Central memory CD8-positive, alpha-beta T cell (primary cell): ENCODE results near the gene CIAO2A.
A peak's percentile ranks its signal among the peaks of the same experiment; 100 is the strongest.

ENCODE experiments used
- ATAC-seq: fragments of 150-1000 bp; cut with Tn5 transposase; replicated peaks from 2 replicates; pipeline ENCODE4 v1.10.0; 2022; ENCODE audit warnings: mild to moderate bottlenecking, moderate FRiP score, moderate number of reproducible peaks; ENCODE audit not compliant: poor library complexity, severe bottlenecking; ENCODE audit errors: extremely low read depth
- DNase-seq, 2 donors: peaks; one replicate each; pipeline ENCODE4 v3.0.0; 2021; ENCODE audit warnings: low spot score in 2 of 2
- H3K27ac Mint-ChIP-seq: one replicate; pipeline ENCODE4 v1.8.0; 2022; ENCODE audit warnings: low read depth, mild to moderate bottlenecking, moderate library complexity, mixed read lengths
- H3K27me3 Mint-ChIP-seq: one replicate; pipeline ENCODE4 v1.8.0; 2022; ENCODE audit warnings: mixed read lengths
- H3K36me3 Mint-ChIP-seq: one replicate; pipeline ENCODE4 v1.8.0; 2022; ENCODE audit warnings: mild to moderate bottlenecking, moderate library complexity, mixed read lengths; ENCODE audit not compliant: insufficient read depth
- H3K4me1 Mint-ChIP-seq: one replicate; pipeline ENCODE4 v1.8.0; 2022; ENCODE audit warnings: mixed read lengths
- H3K4me3 Mint-ChIP-seq: one replicate; pipeline ENCODE4 v1.8.0; 2022; ENCODE audit warnings: mild to moderate bottlenecking, moderate library complexity, mixed read lengths
- H3K9me3 Mint-ChIP-seq: one replicate; pipeline ENCODE4 v1.8.0; 2022; ENCODE audit warnings: mixed read lengths

CIAO2A gene

DNA sequence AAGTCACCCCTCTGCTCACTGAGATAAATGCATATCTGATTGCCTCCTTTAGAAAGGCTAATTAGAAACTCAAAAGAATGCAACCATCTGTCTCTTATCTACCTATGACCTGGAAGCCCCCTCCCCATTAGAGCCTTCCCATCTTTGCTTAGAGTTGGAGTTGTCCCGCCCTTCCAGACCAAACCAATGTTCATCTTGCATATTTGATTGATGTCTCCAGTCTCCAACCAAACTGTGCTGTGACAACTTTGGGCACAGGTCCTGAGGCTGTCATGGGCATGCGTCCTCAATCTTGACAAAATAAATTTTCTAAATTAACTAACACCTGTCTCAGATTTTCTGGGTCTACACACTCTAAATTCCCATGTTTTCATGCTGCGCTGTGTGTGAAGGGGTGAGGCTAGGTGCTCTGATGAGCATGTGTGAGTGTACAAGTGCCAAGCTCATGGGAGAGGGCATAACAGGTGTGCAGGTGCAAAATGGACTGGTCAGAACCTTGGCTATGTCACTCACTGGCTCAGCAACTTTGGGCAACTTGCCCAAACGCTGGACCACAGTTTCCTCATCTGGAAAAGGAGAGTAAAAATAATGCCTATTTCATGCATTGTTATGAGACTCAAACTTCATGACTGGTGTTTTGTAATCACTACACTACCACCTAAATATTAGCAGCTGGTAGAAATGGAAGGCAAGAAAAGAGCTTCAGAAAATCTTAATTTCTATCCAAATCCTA is 54.6 kb downstream of the CIAO2A start:
- Mint-ChIP-seq H3K4me3 (no peak overlapping the region), H3K9me3 (no peaks in the 10 kb centered on the region), H3K36me3 (peaks cover 3% of the 10 kb centered on the region), H3K4me1 (no peaks in the 10 kb centered on the region), H3K27me3 (no peaks in the 10 kb centered on the region), H3K27ac (no peak overlapping the region)
- no peak for ATAC-seq
- no peak for DNase-seq

GRCh38 chr15:64037966-64038365 is 55.7 kb downstream of the CIAO2A start:
- peaks cover 3% of the 10 kb centered on the region for H3K36me3 Mint-ChIP-seq
- no peak for ATAC-seq
- no peak overlapping the region for H3K27ac Mint-ChIP-seq
- no peaks in the 10 kb centered on the region for H3K27me3 Mint-ChIP-seq
- H3K9me3 Mint-ChIP-seq = no peaks in the 10 kb centered on the region
- no peaks in the 10 kb centered on the region for H3K4me1 Mint-ChIP-seq
- DNase-seq = no peak
- H3K4me3 Mint-ChIP-seq = no peak overlapping the region

- DNase-seq = no peak
- Mint-ChIP-seq H3K9me3 (no peaks in the 10 kb centered on the region), H3K4me3 (no peak overlapping the region), H3K27ac (no peak overlapping the region), H3K4me1 (peaks cover 4% of the 10 kb centered on the region), H3K36me3 (peaks cover 3% of the 10 kb centered on the region), H3K27me3 (no peaks in the 10 kb centered on the region)
- ATAC-seq = no peak
Observed at GRCh38 chr15:64037116-64037515, 56.5 kb downstream of the CIAO2A start.

- Mint-ChIP-seq H3K36me3 (peaks cover 4% of the 10 kb centered on the region), H3K4me1 (peaks cover 9% of the 10 kb centered on the region), H3K27me3 (no peaks in the 10 kb centered on the region), H3K4me3 (no peak overlapping the region), H3K9me3 (no peaks in the 10 kb centered on the region), H3K27ac (no peak overlapping the region)
- ATAC-seq (no peak), DNase-seq (no peak)
Observed at GRCh38 chr15:64035525-64035924, 58.1 kb downstream of the CIAO2A start.

DNA sequence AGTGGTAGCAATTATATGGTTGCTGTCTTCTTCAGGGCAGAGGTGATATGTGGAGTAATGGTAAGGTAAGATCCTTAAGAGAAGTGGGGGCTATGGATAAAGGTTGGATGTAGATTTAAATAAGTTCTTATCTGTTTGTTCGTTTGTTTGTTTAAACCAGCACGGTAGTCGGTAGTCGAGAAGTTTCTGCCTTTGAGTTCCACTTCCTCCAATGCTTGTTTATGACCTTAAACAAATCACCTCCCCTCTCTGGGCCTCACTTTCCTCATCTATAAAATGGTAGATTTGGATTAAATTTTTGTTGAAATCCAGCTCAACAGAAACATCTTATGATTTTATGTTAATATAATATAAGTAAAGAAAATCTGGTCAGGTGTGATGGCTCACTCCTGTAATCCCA is 59.1 kb downstream of the CIAO2A start:
- H3K4me3 Mint-ChIP-seq = no peak overlapping the region
- DNase-seq = no peak
- no peak for ATAC-seq
- H3K27me3 Mint-ChIP-seq = no peaks in the 10 kb centered on the region
- peaks cover 4% of the 10 kb centered on the region for H3K36me3 Mint-ChIP-seq
- H3K9me3 Mint-ChIP-seq = no peaks in the 10 kb centered on the region
- no peak overlapping the region for H3K27ac Mint-ChIP-seq
- H3K4me1 Mint-ChIP-seq = peaks cover 12% of the 10 kb centered on the region

DNA sequence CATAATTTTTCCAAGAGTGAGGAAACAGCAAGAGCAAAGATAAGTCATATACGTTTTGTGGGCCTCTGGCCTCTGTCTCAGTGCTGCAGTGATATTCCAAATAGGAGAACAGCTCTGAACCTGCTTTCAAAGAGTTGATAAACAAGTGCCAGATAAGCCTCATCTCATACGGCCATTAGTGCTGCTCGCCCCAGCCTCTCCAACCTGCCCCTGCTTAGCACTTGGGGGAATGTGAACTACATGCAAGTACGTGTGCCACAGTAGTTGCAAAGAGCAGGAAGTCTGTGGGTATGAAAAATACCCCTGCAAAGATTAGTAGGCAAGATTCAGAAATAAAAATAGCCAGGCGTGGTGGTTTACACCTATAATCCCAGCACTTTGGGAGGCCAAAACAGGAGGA is 61.3 kb downstream of the CIAO2A start:
- peak overlapping the region; percentile 17 for H3K27ac Mint-ChIP-seq
- no peak for DNase-seq
- H3K36me3 Mint-ChIP-seq = peaks cover 1% of the 10 kb centered on the region

DNA sequence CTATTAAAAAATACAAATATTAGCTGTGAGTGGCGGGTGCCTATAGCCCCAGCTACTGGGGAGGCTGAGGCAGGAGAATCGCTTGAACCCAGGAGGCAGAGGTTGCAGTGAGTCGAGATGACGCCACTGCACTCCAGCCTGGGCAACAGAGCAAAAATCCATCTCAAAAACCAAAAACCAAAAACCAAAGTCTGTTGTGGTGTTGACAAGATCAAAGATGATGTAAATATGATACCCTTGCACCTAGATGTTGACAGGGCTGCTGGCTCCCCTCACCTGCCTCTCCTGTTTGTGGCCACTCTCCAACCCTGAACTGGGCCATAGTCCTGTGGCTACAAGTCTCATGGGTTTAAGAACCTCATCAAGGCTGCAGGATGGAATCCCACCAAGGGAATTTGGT is 63.5 kb downstream of the CIAO2A start:
- peak; percentile 38 for ATAC-seq
- Mint-ChIP-seq H3K36me3 (peaks cover 1% of the 10 kb centered on the region), H3K4me1 (peaks cover 16% of the 10 kb centered on the region), H3K27ac (peak overlapping the region; percentile 82), H3K4me3 (no peak overlapping the region), H3K27me3 (no peaks in the 10 kb centered on the region), H3K9me3 (no peaks in the 10 kb centered on the region)
- DNase-seq = no peak

More for the DNA sequence above, 61.3 kb downstream of the CIAO2A start:
- H3K4me1 Mint-ChIP-seq = peaks cover 16% of the 10 kb centered on the region
- no peaks in the 10 kb centered on the region for H3K9me3 Mint-ChIP-seq
- no peak overlapping the region for H3K4me3 Mint-ChIP-seq
- no peak for ATAC-seq
- no peaks in the 10 kb centered on the region for H3K27me3 Mint-ChIP-seq

DNA sequence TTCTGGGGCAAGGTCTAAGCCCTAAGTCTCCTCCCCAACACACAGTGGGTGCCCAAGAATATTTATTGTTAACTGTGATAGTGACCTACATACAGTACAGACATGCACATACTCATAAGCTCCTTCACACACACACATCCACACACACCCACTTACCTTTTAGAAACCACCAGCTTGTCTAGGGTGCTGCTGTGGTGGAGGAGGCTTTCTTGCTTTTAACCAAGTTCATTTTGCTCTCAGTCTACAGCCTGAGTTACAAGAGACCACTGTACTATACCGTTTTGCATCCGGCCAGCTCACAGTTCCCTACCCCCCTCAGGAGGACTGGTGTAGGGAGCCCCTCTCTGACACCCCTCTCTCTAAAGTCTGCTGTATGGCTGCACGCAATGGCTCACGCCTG is 64.0 kb downstream of the CIAO2A start:
- peak; percentile 75 for ATAC-seq
- peaks cover 16% of the 10 kb centered on the region for H3K4me1 Mint-ChIP-seq
- no peak for DNase-seq
- H3K36me3 Mint-ChIP-seq = peaks cover 1% of the 10 kb centered on the region
- H3K4me3 Mint-ChIP-seq = peak overlapping the region; percentile 40
- no peaks in the 10 kb centered on the region for H3K9me3 Mint-ChIP-seq
- H3K27ac Mint-ChIP-seq = peak overlapping the region; percentile 82
- no peaks in the 10 kb centered on the region for H3K27me3 Mint-ChIP-seq

- H3K4me3 Mint-ChIP-seq = peak overlapping the region; percentile 40
Observed at GRCh38 chr15:64029110-64029509, 64.5 kb downstream of the CIAO2A start.

DNA sequence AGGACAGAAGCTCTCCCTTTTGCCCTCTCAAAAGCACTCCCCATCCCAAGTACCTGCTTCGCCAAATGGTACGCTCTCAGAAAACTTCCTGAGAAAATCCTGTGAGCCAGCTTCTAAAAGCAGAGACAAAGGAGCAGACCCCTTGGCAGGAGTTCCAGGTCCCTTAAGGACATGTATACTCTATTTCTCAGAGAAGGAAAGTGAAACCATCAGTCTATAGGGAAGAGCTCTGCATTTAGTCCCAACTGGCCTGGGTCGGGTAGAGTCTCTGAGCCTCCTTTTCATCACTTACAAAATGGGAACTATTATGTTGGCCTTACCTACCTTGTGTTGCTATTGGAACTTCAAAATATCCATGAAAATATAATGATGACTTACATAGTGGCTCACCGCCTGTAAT is 67.0 kb downstream of the CIAO2A start:
- Mint-ChIP-seq H3K4me3 (no peak overlapping the region), H3K27ac (no peak overlapping the region), H3K36me3 (peaks cover 3% of the 10 kb centered on the region), H3K9me3 (no peaks in the 10 kb centered on the region), H3K27me3 (no peaks in the 10 kb centered on the region), H3K4me1 (peaks cover 7% of the 10 kb centered on the region)
- DNase-seq (no peak), ATAC-seq (no peak)

More at GRCh38 chr15:64029110-64029509, 64.5 kb downstream of the CIAO2A start:
- Mint-ChIP-seq H3K27ac (peak overlapping the region; percentile 82), H3K27me3 (no peaks in the 10 kb centered on the region), H3K36me3 (peaks cover 1% of the 10 kb centered on the region), H3K4me1 (peaks cover 16% of the 10 kb centered on the region), H3K9me3 (no peaks in the 10 kb centered on the region)
- DNase-seq (no peak), ATAC-seq (no peak)

DNA sequence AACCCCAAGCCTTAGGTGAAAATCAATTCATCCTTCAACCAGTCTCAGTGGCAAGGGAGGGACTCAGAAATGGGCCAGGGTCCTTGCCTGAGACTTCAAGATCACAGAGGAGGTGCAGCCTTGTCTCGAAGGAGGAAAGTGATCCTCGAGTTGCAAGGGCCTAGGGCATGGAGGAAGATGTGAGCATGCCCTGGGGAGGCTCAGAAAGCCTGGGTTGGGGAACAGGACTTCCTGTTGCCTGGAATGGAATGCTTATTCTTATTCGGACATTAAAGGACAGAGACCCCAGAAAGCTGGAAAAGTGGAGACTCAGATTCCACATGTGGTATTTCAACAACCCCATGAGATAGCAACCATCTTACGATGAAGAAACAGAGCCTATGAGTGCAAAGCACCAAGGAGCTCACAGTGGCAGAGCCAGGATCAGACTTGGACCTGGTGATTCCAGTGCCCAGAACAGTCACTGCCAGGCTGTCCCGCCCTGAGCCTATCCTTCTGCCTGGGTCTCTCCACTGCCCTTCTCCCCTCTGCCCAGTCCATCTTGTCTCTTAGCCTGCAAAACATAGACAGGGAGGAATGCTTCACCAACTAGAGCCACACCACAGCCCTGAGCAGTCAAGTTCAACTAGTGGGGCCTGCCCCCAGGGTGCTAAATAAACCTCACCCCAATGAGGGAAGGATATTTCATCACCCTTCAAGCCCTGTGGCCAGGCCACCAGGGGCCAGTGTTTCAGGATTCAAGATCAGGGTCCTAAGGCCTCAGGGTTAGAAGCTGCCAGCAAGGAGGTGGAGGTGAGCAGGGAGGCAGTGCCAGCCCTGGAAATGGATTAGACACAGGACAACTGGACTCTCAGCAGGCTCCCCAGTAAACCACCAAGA is 69.2 kb downstream of the CIAO2A start:
- ATAC-seq (no peak), DNase-seq (no peak)
- Mint-ChIP-seq H3K4me1 (peaks cover 3% of the 10 kb centered on the region), H3K27ac (no peak overlapping the region), H3K27me3 (no peaks in the 10 kb centered on the region), H3K9me3 (no peaks in the 10 kb centered on the region), H3K36me3 (peaks cover 2% of the 10 kb centered on the region), H3K4me3 (no peak overlapping the region)

DNA sequence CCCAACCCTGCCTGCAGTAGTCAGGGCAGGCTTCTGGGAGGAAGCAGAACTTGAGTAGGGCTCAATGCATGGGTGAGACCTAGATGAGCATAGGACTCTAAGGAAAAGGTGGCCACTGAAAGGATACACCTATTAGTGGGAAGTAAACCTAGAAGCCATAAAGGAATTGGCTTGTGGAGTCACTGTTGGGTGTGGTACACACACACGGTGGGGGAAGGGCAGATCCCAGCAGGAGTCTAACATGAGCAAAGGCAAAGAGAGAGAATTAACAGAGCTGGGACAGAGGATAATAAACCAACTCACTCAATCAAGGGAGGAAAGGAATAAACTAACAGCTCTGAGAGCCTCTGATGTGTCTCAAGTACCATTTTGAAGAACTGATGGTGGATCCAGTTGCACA is 70.4 kb downstream of the CIAO2A start:
- DNase-seq (no peak), ATAC-seq (no peak)
- Mint-ChIP-seq H3K4me3 (no peak overlapping the region), H3K27ac (no peak overlapping the region), H3K4me1 (no peaks in the 10 kb centered on the region), H3K36me3 (peaks cover 2% of the 10 kb centered on the region), H3K27me3 (no peaks in the 10 kb centered on the region), H3K9me3 (no peaks in the 10 kb centered on the region)

- ATAC-seq (no peak), DNase-seq (no peak)
- Mint-ChIP-seq H3K4me1 (no peaks in the 10 kb centered on the region), H3K36me3 (peaks cover 2% of the 10 kb centered on the region), H3K27me3 (no peaks in the 10 kb centered on the region), H3K27ac (no peak overlapping the region), H3K4me3 (no peak overlapping the region), H3K9me3 (no peaks in the 10 kb centered on the region)
Observed at GRCh38 chr15:64022571-64022970, 71.1 kb downstream of the CIAO2A start.
